Superior temporal gyrus (tissue), 1 donor: ENCODE data around the gene ECM1.
A peak's percentile ranks its signal among the peaks of the same experiment; 100 is the strongest.

Experiments
- DNase-seq: peaks from one replicate; pipeline ENCODE4 v3.0.0-alpha.2; 2016; ENCODE audit errors: extremely low spot score

Gene ECM1

DNA sequence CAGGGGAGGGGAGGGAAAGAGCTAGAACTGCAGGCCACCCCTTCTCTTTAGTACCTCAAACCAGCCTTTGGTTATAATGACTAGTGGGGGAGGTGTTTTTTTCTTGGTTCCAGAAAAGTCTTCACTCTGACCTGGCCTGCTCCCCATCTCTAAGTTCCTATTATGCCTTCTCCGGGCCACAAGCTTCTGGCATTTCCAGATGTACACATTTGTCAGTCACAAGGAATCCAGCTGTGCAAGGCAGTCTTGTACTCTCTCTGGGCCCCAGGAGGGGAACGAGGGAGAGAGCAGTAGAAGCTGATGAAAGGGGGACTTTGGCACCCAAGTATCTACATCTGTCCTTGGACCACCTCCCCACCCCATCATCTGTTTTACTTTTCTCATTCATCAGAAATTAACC is 4.9 kb downstream of the ECM1 start:
- DNase-seq = no peak

DNA sequence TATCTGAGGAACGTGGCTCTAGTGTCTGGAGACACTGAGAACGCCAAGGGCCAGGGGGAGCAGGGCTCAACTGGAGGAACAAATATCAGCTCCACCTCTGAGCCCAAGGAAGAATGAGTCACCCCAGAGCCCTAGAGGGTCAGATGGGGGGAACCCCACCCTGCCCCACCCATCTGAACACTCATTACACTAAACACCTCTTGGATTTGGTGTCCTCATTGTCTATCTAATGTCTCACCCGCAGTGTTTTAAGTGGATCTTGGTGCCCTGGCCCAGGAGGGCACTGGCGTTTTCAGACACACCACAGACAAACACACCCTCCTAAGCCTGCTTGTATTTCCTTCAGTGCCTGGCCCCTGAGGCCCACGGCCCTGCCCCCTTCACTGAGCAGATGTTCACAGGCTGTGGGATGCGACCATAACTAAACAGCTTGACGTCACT is 5.5 kb downstream of the ECM1 start:
- DNase-seq = no peak

DNA sequence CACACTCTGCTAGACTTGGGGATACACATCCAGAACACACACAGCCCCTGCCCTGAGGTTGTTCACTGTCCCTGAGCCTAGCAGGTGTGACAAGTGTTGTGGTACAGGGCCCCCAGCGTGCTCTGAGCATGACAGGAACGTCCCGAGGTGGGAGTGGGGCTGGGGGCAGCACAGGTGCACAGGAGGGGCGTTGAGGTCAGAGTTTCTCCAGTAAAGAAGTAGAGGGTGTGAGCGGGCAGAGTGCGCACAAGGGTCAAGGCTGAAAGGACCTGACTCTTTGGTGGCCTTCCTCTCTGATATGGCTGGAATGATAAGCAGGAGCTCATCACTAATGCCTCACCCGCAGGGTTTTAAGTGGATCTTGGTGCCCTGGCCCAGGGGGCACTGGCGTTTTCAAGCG is 6.4 kb downstream of the ECM1 start:
- DNase-seq = no peak

DNA sequence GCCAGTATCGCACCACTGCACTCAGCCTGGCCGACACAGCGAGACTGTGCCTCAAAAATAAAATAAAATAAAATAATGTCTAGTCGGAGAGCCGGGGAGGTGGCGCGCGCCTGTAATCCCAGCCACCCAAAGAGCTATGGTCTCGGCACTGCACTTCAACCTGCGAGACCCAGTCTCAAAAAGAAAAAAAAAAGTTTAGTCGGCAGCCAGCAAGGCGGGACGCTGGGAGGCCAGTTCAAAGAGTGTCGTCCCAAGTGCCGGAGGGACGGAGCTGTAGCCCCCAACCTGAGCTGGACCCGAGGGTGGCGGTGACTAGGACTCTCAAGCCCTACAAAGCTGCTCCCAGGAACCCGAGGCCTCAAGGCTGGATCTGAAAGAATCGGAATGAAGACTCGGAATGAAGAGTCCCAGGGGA is 7.0 kb downstream of the ECM1 start:
- DNase-seq = no peak

DNA sequence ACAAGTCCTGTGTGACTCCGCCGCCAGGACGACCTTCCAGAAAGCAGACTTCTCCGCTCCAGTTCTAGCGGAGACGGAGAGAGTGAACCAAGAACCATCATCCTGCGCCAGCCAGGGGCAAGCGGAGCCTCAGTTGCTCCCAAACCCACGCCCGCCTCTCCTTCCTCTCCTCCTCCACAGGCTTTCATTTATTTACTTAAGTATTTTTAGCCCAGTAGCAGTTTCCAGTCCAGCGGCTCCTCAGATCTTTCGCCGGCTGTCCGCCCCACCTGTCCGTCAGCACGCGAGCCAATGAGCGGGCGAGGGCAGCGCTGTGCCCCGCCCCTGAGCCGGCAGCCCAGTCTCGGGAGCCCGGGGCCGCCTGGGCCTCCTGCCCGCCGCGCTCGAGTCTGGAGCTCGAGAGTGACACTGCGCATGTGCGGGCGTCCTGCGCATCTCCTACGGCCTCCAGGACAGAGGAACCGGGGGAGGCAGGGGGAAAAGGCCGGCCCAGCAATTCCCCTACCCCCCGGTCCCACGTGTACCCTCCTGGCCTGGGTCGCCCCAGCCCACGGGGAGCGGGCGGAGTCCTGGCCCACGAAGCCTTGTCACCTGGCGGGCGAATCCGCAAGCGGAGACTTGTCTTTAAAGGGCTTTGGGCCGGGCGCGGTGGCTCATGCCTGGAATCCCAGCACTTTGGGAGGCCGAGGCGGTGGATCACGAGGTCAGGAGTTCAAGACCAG is 7.6 kb downstream of the ECM1 start, which contains the start of gene FALEC:
Gene FALEC, plus strand, starts transcription at position 425 of the 722 bp plus-strand sequence.
- peak; percentile 96 for DNase-seq

DNA sequence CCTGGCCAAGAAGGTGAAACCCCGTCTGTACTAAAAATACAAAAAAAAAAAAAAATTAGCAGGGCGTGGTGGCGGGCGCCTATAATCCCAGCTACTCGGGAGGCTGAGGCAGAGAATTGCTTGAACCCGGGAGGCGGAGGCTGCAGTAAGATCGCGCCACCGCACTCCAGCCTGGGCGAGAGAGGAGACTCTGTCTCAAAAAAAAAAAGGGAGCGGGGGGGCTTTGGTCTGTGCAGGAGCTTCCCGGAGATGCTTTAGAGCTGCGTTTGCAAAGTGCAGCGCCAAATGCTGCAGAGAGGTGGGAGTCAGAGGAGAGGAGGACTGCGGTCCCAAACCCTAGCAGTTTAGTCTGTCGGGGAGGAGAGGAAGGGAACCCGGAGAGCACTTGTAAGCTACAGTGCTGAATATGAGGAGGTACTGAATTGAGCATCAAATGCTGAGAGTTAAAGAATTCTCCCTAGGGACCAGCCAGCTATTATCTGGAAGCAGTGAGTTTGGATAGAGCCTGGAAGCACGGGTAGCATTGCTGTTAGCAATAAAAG is 8.2 kb downstream of the ECM1 start:
- peak; percentile 49 for DNase-seq

DNA sequence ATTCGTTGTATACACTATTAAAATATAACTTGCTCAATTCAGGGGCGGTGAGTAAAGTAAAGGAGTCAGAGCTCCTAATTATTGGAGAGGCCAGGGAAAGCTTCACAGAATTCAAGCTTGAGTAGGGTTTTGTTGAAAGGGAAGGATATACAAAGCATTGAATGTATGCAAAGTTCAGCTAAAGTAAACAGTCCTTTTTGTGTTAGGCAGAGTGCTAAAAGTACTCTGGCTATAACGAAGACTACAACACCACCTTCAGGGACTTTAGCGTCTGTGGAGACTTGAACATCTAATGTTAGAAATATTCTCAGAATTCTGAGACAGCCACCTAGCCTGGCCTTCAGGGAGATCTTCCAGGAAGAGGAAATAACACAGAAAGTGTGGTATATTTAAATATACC is 8.7 kb downstream of the ECM1 start:
- DNase-seq = peak; percentile 33

DNA sequence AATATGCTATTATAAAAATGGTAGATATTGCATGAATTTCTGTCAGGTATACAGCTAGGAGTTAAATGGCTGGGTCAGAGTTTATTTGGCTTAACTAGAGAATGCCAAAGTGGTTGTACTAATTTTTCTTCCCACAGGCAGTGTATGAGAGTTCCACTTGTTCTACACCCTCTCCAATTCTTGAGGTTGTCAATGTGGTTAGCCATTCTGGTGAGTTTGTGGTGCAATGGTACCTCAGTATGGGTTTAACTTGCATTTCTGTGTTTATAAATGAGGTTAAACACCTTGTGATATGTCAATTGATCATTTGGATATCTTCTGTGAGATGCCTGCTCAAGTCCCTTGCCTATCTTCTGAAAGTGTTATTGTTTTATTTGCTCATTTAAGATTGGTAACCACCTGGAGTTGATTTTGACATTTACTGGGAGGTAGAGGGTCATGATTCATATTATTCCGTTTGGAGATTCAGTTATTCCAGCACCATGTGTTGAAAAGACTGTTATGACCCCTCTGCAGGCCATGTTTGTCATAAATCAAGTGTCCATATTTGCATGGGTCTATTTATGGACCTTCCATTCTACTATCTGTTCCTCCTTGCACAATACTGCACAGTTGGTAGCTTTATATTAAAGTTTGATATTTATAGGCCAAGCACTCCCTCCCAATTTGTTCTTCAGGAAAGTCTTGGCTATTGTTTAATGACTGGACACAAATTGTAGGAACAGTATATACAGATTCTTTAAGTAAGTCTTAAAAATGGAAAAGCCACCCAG is 13.5 kb downstream of the ECM1 start:
- no peak for DNase-seq

DNA sequence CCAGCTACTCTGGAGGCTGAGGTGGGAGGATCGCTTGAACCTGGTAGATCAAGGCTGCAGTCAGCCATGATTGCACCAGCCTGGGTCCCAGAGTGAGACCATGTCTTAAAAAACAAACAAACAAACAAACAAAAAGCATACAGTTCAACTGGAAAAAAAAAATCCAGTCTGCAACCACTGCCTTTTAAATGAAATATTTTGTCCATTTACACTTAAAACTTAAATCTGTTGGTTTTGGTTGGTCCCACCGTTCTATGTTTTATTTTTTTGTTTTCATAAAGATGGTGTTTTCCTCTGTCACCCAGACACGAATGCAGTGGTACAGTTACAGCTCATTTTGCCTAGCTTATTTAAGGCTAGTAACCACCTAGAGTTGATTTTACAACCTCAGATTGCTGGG is 17.4 kb downstream of the ECM1 start:
- no peak for DNase-seq

DNA sequence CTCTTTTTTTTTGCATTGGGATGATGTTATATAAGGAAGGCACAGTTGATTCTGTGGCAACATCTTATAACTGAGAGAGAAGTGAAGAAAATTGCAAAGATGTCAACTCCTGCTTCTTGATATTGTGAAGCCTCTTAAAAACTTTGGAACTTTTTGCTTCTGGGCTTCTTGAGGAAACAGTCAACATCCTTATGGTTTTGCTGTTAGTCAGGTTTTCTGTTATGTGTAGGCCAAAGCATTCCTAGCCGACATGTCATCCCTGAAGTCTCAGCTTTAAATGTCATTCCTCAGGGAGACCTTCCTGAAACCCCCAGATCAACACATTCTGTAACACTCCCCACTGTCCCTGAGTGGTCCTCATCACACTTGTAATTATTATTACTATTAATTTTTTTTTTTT is 20.3 kb downstream of the ECM1 start:
- DNase-seq = no peak

DNA sequence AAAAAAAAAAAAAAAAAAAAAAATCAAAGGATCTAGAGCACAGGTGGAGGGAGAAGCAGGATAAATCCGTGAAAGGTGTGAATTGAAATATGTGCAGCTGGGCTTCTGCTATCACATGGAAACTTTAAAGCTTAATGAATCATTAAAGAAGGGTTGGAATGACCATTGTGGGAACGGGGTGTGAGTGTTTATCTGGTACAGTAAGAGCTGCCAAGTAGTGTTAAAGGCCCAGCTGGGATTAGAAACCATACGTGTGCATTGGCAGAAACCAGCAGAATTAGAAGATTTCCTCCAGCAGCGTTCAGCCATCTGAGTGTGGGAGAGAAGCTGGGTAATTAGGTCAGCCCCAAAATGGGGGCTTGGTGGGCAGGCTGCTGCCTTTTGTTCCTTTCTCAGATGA is 21.1 kb downstream of the ECM1 start:
- no peak for DNase-seq

DNA sequence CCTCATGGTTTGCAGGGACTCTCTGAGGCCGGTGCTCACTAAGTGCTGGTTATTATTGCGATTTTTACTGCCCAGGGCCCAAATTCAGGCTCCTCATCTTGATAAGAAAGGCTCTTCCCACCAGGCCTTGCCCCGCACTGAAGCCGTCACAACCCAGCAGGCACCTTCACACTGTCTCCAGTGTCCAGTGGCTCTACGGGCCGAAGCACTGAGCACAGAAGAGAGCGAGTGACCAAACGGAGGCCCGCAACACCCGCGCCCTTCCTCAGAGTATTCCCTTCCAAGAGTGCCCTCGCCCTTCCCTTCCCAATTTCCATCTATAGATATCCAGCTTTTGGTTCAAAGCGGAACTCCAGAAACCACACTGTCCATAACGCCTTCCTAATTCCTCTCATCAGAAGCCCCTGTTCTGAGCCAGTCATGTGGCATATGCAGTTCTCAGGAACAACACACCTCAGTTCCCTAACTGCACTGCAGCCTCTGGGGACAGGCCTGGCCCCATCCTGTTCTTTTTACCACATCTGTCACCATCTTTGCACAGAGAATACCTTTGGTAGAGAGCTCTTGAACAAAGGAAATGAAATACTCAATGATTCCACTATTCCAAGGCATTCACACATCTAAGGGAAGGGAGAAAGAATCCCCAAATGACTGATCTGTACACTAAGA is 22.7 kb downstream of the ECM1 start:
- no peak for DNase-seq

DNA sequence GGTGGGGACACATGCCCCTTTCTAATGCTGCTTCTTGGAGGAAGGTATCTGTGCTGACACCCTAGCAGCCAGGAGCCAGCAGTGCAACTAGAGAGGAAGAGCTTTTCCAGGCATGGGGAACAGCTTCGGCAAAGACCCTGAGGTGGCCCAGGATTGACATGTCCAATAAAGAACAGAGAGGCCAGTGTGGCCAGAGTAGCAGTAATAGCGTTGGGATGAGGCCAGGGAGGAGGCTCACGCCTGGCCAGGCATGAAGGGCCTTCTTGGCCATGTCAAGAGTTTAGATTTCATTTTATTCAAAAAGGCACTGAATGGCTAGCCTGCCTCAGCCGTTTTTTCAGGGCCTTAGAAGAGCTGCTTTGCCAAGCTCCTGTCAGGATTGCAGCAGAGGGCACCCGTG is 25.0 kb downstream of the ECM1 start:
- no peak for DNase-seq

DNA sequence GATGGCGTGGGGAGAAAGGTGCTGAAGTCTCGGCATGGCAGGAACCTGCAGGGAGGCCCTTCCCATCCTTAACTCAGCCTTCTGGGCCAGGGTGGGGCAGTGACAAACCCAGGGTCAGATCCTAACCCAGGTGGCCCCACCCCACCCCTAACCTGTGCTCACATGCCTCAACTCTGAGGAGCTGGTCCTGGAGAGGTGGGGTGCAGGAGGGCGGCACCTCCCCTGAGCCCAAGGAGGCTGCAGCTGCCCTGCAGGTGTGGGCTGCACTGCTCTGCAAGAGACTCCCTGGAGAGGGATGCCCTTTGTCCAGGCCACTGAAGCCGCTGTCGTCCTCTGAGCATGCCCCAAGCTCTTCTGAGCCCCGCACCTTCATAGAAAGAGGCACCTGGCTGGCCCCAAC is 26.1 kb downstream of the ECM1 start:
- no peak for DNase-seq

DNA sequence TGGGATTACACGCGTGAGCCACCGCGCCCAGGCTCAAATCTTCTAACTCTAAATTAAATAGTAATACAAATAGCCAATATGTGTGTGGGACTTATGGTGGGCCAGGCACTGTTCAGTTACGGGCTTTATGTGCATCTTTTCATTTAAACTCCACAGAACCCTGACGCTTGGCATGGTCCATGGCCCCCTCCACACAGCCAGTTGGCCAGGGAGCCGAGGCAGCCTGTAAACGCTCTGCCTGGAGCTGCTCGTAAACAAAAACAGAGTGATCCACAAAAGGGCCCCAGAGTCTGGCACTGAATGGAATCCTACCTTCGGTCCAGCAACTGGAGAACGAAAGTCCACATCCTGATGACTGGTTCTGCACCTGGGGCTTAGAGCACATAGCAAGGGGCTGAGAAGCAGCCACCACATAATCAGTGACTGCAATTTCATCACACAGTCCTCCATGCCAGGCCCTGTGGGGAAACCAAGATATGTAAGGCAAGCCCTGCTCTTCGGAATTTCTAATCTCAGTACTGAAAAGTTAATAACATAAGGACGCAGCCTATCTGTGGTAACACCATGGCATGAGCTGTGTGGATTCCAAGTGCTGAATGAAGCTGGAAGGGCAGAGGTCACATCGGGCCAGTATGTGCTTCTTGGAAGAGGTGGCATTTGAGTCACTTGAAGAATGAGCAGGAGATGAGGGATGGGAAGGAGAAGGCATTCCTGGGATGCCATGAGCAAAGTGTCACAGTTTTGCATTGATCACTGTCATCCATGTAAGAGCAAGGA is 27.8 kb downstream of the ECM1 start:
- DNase-seq = no peak

DNA sequence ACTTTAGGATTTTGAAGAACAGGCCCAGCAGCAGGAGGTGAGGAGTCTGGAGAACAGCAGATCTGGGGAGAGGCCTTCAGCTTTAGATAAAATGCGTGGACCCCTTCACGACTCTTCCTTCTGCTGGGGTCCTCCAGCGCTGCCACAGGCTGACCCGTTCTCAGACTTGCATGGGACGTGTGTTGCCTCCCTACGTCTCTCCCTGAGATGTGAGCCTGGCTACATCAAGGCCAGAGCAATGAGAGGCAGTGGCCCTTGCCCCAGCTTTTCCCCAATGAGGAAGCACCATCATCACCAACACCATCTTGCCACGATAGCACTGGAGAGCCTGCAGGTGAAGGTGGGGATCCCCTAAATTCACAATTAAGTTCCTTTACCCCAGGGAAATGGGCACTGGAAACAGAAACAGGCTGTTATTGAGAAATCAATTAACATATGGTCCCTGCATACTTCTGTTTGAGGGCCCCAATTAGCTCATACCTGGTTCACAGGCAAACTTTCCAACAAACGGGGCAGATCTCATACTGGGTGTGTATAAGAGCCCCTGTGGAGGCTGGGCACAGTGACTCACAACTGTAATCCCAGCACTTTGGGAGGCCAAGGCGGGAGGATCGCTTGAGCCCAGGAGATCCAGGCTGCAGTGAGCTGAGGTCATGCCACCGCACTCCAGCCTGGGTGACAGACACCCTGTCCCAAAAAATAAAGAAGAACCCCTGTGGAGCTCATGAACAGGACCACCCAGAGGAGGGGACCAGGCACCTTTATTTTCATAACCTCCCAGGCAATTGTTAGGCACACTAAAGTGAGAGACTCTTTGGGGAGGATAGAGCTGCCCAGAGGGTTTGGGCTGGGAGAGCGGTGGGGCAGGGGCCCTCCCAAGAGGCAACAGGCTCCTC is 29.2 kb downstream of the ECM1 start:
- DNase-seq = no peak

DNA sequence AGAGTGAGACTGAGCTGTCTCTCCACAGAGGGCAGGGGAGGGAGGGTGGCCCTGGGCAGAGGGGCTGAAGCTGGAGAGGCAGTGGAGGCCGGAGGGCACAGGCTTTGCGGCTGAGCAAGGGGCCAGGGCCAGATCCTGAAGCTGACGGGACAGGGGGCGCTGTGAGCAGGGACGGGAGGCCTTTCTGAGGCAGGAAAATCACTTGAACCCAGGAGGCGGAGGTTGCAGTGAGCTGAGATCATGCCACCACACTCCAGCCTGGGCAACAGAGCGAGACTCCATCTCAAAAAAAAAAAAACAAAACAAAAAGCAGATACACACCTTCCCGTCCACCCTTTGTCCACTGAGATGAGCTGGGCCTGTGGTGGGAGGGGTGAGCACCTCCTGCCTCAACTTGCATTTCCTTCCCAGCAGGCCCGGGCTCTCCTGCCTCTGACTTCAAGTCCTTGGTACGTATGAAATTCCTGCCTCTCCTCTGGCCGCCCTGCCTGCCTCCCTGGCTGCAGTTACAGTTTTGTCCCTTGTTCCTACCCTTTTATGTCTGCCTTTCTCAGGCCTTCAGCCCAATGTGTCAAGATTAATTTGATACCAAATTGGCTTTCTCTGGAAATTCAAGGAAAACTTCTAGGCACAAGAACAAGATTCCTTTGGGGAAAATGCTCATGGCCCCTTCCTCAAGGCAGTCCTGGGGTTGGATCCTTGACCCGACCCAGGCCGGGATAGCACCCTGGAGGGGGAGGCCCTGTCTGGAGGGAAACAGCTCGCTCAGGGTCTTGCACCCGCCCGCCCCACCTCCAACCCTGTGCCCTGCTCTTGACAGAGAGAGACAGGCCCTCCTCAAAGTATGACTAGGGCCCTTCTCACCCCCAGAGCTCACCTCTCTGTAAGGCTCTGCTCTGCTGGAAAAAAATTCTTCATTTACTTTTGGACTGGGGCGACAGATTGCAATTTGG is 30.1 kb downstream of the ECM1 start:
- no peak for DNase-seq

DNA sequence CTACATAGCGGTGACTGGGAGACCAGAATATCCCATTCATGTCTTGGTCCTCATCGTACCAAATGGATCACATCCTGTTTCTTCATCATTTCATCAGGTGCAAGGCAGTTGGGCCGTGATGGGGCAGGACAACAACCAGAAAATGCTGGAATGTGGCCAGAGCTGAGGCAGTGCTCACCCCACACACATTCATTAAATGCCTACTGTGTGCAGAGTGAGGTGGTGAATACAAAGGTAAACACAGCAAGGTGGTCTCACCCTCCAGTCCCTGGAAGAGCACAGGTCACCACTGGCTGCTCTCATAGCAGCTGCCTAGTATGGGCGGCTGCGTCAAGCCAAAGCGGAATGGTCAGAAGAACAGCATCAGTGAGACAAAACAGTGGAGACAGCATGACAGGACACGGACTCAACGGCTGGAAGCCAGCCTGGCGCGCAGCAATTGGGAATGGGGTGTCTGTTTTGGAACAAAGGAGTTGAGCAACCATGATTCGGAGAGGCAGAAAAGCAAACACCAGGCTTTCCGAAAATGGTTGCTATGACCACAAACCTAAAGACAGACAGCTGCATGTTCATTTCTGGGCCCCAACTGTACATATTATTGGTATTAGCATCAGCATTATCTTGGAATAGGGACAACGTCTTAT is 35.7 kb downstream of the ECM1 start:
- DNase-seq = no peak

DNA sequence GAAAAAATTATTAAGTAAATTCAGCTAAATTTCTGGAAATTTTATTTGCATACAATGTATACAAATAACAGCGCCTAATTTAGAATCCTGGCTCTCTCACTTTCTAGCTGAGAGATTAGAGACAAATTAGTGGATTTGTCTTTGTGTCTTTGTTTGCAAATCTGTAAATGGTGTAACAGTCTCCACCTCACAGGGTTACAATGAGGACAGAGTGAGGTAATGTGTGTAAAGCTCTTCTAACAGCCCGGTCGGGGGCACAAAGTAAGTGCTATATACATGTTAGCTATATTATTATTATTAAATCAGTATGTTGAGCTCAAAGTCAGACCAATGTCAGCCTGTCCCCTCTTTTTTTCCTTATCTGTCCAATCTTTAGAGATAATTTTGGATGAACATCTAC is 36.3 kb downstream of the ECM1 start:
- DNase-seq = no peak
